SK-N-SH treated with all-trans-retinoic acid at 6 μM for 48 hours (cell line): ENCODE data around the gene SEPHS2.
A peak's percentile ranks its signal among the peaks of the same experiment; 100 is the strongest.

ENCODE experiments used
- ATAC-seq: fragments of 200-7000 bp; cut with Tn5 transposase; 3 replicates; pipeline ENCODE4 v1.9.1; 2020; ENCODE audit warnings: mild to moderate bottlenecking, moderate library complexity
- ARNTL ChIP-seq: fragments of 450-650 bp; formaldehyde crosslinking; IDR thresholded peaks from 2 replicates; pipeline ENCODE4 v1.5.0; 2020; ENCODE audit warnings: low read depth, mild to moderate bottlenecking, moderate library complexity, borderline replicate concordance
- BACH2 ChIP-seq: fragments of 250-450 bp; sonication (Bioruptor Pico); IDR thresholded peaks from 2 replicates; pipeline ENCODE4 v1.9.0; 2021; ENCODE audit warnings: mild to moderate bottlenecking, borderline replicate concordance
- CSDC2 ChIP-seq: fragments of 250-450 bp; sonication (Bioruptor Pico); IDR thresholded peaks from 2 replicates; pipeline ENCODE4 v1.5.0; 2020; ENCODE audit warnings: mild to moderate bottlenecking, moderate library complexity
- ESRRG ChIP-seq: fragments of 250-450 bp; sonication (Bioruptor Pico); IDR thresholded peaks from 2 replicates; pipeline ENCODE4 v1.6.1; 2021; ENCODE audit warnings: mild to moderate bottlenecking
- GLIS3 ChIP-seq: fragments of 250-450 bp; sonication (Bioruptor Pico); IDR thresholded peaks from 2 replicates; pipeline ENCODE4 v1.5.0; 2020; ENCODE audit warnings: mild to moderate bottlenecking, moderate library complexity
- OSR1 ChIP-seq: fragments of 250-450 bp; sonication (Bioruptor Pico); IDR thresholded peaks from 2 replicates; pipeline ENCODE4 v1.8.0; 2022; ENCODE audit warnings: moderate library complexity, mild to moderate bottlenecking, inconsistent platforms
- PPARA ChIP-seq: fragments of 250-450 bp; sonication (Bioruptor Pico); IDR thresholded peaks from 2 replicates; pipeline ENCODE4 v1.5.0; 2020; ENCODE audit warnings: mild to moderate bottlenecking, borderline replicate concordance
- RARB ChIP-seq: fragments of 250-450 bp; sonication (Bioruptor Pico); IDR thresholded peaks from 2 replicates; pipeline ENCODE4 v1.8.0; 2021; ENCODE audit warnings: mild to moderate bottlenecking, moderate library complexity
- SNAI2 ChIP-seq: fragments of 250-450 bp; sonication (Bioruptor Pico); IDR thresholded peaks from 2 replicates; pipeline ENCODE4 v1.5.0; 2020; ENCODE audit warnings: mild to moderate bottlenecking, moderate library complexity
- TCF4 ChIP-seq: fragments of 250-450 bp; sonication (Bioruptor Pico); IDR thresholded peaks from 2 replicates; pipeline ENCODE4 v1.8.0; 2021; ENCODE audit warnings: mild to moderate bottlenecking, moderate library complexity, borderline replicate concordance
- TOX ChIP-seq: fragments of 250-450 bp; sonication (Bioruptor Pico); IDR thresholded peaks from 2 replicates; pipeline ENCODE4 v1.8.0; 2021; ENCODE audit warnings: mild to moderate bottlenecking, moderate library complexity, borderline replicate concordance
- ZC3H10 ChIP-seq: fragments of 250-450 bp; sonication (Bioruptor Pico); IDR thresholded peaks from 2 replicates; pipeline ENCODE4 v1.5.1; 2021; ENCODE audit warnings: mild to moderate bottlenecking, moderate library complexity
- ZFP3 ChIP-seq: fragments of 250-450 bp; sonication (Bioruptor Pico); IDR thresholded peaks from 2 replicates; pipeline ENCODE4 v1.5.0; 2020; ENCODE audit warnings: mild to moderate bottlenecking, moderate library complexity
- ZFP30 ChIP-seq: fragments of 450-650 bp; formaldehyde crosslinking; IDR thresholded peaks from 2 replicates; pipeline ENCODE4 v1.5.0; 2022; ENCODE audit warnings: mild to moderate bottlenecking, moderate library complexity
- ZNF565 ChIP-seq: fragments of 450-650 bp; formaldehyde crosslinking; conservative IDR thresholded peaks from 2 replicates; pipeline ENCODE4 v1.5.0; 2020; ENCODE audit warnings: low read depth, mild to moderate bottlenecking, moderate library complexity
- ZNF70 ChIP-seq: fragments of 450-650 bp; formaldehyde crosslinking; IDR thresholded peaks from 2 replicates; pipeline ENCODE4 v1.5.0; 2020; ENCODE audit warnings: mild to moderate bottlenecking, moderate library complexity
- ZNF8 ChIP-seq: fragments of 450-650 bp; formaldehyde crosslinking; IDR thresholded peaks from 2 replicates; pipeline ENCODE4 v1.5.0; 2020; ENCODE audit warnings: mild to moderate bottlenecking, moderate library complexity
- TF ChIP-seq, protein P1 (sequence below): fragments of 250-450 bp; sonication (Bioruptor Pico); IDR thresholded peaks from 2 replicates; pipeline ENCODE4 v1.5.1; 2021; ENCODE audit warnings: mild to moderate bottlenecking, moderate library complexity
- TF ChIP-seq, protein P2 (sequence below): fragments of 250-450 bp; sonication (Bioruptor Pico); IDR thresholded peaks from 2 replicates; pipeline ENCODE4 v1.5.1; 2020; ENCODE audit warnings: low read depth, mild to moderate bottlenecking, moderate library complexity
- TF ChIP-seq, protein P3 (sequence below): fragments of 250-450 bp; sonication (Bioruptor Pico); IDR thresholded peaks from 2 replicates; pipeline ENCODE4 v1.5.0; 2020; ENCODE audit warnings: mild to moderate bottlenecking, moderate library complexity
- TF ChIP-seq, protein P4 (sequence below): fragments of 250-450 bp; sonication (Bioruptor Pico); IDR thresholded peaks from 2 replicates; pipeline ENCODE4 v1.8.0; 2020; ENCODE audit warnings: mild to moderate bottlenecking, moderate library complexity, borderline replicate concordance
- TF ChIP-seq, protein P5 (sequence below): fragments of 250-450 bp; sonication (Bioruptor Pico); IDR thresholded peaks from 2 replicates; pipeline ENCODE4 v1.8.0; 2021; ENCODE audit warnings: low read depth, mild to moderate bottlenecking, moderate library complexity, borderline replicate concordance

Gene SEPHS2

DNA sequence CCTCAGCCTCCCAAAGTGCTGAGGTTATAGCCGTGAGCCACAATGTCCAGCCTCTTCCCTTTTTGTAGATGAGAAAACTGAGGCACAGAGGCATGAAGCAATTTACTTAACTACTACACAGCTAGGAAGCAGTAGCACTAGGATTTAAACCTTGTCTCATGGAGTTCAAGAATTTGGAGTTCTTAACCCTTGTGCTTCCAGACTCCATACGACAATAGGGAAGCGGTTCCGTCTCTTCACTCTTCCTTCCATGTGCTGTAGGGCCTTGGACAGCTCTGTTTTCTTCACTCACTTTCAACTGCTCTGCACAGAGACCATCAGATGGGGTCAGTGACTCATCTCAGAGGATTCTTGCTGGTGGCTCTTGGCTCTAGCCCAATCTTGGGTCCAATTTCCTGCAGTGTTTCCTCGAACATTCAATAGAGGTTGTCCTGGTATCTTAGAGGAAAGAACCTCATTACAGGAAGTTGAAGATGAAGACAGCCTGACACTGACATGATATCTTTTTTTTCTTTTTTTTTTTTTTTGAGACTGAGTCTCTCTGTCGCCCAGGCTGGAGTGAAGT lies 46.2 kb upstream of the SEPHS2 start:
- peak; percentile 89 for ATAC-seq
- TF ChIP-seq ZNF70, result no peak
- no peak for TF ChIP-seq RARB (CRISPR knock-in tag)
- TF ChIP-seq ARNTL, result no peak

DNA sequence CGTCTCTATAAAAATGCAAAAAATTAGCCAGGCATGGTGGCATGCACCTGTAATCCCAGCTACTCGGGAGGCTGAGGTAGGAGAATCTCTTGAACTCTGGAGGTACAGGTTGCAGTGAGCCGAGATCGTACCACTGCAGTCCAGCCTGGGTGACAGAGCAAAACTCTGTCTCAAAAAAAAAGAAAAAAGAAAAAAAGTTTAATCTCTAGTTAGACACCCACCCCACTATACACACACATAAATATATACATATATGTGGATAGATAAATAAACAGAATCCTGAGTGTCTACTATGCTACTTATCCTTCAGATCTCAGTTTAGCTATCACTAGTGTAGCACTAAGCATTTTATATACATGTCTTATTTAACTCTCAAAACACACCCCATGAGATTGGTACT lies 45.6 kb upstream of the SEPHS2 start:
- ATAC-seq, result no peak

DNA sequence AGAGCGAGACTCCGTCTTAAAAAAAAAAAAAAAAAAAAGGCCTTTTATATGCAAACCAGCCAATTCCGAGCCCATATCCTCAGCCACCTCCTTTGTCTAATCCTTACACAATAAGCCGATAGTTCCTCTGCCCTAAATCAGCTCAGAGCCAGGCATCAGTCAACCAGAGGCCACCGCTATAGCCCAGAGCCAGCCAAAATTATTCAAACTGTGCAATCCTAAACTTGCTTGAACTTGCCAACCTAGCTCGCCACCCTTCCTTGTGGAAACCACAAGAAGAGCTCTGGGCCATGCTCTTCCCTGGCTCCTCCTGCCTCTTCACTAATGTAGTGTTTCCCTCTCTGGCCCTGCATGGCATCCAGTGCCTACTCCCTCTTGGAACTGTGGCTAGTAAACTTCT lies 44.5 kb upstream of the SEPHS2 start:
- no peak for TF ChIP-seq ZFP3 (CRISPR knock-in tag)
- no peak for TF ChIP-seq ESRRG
- TF ChIP-seq, protein P1, sequence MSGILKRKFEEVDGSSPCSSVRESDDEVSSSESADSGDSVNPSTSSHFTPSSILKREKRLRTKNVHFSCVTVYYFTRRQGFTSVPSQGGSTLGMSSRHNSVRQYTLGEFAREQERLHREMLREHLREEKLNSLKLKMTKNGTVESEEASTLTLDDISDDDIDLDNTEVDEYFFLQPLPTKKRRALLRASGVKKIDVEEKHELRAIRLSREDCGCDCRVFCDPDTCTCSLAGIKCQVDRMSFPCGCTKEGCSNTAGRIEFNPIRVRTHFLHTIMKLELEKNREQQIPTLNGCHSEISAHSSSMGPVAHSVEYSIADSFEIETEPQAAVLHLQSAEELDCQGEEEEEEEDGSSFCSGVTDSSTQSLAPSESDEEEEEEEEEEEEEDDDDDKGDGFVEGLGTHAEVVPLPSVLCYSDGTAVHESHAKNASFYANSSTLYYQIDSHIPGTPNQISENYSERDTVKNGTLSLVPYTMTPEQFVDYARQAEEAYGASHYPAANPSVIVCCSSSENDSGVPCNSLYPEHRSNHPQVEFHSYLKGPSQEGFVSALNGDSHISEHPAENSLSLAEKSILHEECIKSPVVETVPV (CRISPR knock-in tag), result no peak
- no peak for TF ChIP-seq PPARA
- no peak for TF ChIP-seq BACH2
- no peak for TF ChIP-seq CSDC2 (CRISPR knock-in tag)
- TF ChIP-seq ZNF8 (CRISPR knock-in tag), result no peak
- no peak for TF ChIP-seq TCF4 (CRISPR knock-in tag)
- no peak for TF ChIP-seq RARB (CRISPR knock-in tag)
- TF ChIP-seq SNAI2 (CRISPR knock-in tag), result no peak
- ATAC-seq, result no peak

More for the DNA sequence above, 45.6 kb upstream of the SEPHS2 start:
- TF ChIP-seq GLIS3 (CRISPR knock-in tag) (no peak), CSDC2 (CRISPR knock-in tag) (no peak), ZFP3 (CRISPR knock-in tag) (no peak), BACH2 (no peak), ZNF70 (no peak), ESRRG (no peak), RARB (CRISPR knock-in tag) (no peak), ZNF8 (CRISPR knock-in tag) (no peak), ZC3H10 (CRISPR knock-in tag) (no peak)
- TF ChIP-seq, protein P2, sequence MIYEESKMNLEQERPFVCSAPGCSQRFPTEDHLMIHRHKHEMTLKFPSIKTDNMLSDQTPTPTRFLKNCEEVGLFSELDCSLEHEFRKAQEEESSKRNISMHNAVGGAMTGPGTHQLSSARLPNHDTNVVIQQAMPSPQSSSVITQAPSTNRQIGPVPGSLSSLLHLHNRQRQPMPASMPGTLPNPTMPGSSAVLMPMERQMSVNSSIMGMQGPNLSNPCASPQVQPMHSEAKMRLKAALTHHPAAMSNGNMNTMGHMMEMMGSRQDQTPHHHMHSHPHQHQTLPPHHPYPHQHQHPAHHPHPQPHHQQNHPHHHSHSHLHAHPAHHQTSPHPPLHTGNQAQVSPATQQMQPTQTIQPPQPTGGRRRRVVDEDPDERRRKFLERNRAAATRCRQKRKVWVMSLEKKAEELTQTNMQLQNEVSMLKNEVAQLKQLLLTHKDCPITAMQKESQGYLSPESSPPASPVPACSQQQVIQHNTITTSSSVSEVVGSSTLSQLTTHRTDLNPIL (CRISPR knock-in tag), result no peak
- TF ChIP-seq, protein P3, sequence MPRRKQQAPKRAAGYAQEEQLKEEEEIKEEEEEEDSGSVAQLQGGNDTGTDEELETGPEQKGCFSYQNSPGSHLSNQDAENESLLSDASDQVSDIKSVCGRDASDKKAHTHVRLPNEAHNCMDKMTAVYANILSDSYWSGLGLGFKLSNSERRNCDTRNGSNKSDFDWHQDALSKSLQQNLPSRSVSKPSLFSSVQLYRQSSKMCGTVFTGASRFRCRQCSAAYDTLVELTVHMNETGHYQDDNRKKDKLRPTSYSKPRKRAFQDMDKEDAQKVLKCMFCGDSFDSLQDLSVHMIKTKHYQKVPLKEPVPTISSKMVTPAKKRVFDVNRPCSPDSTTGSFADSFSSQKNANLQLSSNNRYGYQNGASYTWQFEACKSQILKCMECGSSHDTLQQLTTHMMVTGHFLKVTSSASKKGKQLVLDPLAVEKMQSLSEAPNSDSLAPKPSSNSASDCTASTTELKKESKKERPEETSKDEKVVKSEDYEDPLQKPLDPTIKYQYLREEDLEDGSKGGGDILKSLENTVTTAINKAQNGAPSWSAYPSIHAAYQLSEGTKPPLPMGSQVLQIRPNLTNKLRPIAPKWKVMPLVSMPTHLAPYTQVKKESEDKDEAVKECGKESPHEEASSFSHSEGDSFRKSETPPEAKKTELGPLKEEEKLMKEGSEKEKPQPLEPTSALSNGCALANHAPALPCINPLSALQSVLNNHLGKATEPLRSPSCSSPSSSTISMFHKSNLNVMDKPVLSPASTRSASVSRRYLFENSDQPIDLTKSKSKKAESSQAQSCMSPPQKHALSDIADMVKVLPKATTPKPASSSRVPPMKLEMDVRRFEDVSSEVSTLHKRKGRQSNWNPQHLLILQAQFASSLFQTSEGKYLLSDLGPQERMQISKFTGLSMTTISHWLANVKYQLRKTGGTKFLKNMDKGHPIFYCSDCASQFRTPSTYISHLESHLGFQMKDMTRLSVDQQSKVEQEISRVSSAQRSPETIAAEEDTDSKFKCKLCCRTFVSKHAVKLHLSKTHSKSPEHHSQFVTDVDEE, result no peak
- TF ChIP-seq, protein P4, sequence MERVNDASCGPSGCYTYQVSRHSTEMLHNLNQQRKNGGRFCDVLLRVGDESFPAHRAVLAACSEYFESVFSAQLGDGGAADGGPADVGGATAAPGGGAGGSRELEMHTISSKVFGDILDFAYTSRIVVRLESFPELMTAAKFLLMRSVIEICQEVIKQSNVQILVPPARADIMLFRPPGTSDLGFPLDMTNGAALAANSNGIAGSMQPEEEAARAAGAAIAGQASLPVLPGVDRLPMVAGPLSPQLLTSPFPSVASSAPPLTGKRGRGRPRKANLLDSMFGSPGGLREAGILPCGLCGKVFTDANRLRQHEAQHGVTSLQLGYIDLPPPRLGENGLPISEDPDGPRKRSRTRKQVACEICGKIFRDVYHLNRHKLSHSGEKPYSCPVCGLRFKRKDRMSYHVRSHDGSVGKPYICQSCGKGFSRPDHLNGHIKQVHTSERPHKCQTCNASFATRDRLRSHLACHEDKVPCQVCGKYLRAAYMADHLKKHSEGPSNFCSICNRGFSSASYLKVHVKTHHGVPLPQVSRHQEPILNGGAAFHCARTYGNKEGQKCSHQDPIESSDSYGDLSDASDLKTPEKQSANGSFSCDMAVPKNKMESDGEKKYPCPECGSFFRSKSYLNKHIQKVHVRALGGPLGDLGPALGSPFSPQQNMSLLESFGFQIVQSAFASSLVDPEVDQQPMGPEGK (CRISPR knock-in tag), result no peak
- TF ChIP-seq, protein P5, sequence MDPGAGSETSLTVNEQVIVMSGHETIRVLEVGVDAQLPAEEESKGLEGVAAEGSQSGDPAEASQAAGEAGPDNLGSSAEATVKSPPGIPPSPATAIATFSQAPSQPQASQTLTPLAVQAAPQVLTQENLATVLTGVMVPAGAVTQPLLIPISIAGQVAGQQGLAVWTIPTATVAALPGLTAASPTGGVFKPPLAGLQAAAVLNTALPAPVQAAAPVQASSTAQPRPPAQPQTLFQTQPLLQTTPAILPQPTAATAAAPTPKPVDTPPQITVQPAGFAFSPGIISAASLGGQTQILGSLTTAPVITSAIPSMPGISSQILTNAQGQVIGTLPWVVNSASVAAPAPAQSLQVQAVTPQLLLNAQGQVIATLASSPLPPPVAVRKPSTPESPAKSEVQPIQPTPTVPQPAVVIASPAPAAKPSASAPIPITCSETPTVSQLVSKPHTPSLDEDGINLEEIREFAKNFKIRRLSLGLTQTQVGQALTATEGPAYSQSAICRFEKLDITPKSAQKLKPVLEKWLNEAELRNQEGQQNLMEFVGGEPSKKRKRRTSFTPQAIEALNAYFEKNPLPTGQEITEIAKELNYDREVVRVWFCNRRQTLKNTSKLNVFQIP (CRISPR knock-in tag), result no peak

DNA sequence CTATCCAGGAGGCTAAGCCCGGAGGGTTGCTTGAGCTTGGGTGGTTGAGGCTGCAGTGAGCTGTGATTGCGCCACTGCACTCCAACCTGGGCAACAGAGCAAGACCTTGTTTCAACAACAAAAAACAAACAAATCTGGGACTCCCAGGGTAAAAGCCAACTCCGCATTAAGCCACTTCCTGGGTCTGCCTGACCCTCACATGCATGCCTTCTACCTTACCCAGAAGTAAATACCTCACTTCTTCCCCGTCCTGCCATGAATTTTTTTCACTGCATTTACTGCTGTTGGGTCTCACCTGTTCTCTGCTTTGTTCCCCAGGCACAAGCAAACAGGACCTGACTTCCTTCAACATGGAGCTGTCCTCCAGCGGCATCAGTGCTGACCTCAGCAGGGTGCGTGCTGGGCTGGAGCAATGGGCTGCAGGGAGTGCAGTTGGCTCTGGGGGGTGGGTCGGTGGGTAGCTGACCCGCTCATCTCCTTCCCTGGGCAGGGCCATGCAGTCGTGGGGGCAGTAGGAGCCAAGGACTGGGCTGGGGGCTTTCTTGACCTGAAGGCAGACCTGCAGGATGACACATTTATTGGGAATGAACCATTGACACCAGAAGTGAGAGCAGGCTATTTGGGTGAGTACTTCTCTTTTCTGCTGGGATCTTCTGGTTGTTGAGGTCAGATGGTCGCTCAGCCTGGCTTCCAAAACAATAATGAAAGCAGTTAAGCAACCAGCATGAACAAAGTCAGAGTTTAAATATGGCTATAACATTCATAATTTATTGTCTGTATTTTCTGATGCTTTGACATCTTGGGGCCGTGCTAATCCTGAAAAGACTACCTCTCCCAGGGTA lies 43.3 kb upstream of the SEPHS2 start:
- TF ChIP-seq GLIS3 (CRISPR knock-in tag) (no peak), ZFP30 (CRISPR knock-in tag) (no peak), ARNTL (no peak), RARB (CRISPR knock-in tag) (no peak), ZNF565 (CRISPR knock-in tag) (no peak), ZC3H10 (CRISPR knock-in tag) (no peak), OSR1 (CRISPR knock-in tag) (no peak), TCF4 (CRISPR knock-in tag) (no peak), TOX (no peak), PPARA (no peak), ZFP3 (CRISPR knock-in tag) (no peak)
- TF ChIP-seq, protein P1 (CRISPR knock-in tag), result no peak
- TF ChIP-seq, protein P5 (CRISPR knock-in tag), result no peak
- TF ChIP-seq, all 23 proteins: peak for 0
- no peak for ATAC-seq
